NCI-H1436 treated with DMSO at 0.1 percent for 48 hours (cell line): ENCODE measurements around the gene ARNT2.

Experiments used
- DNase-seq: peaks from one replicate; lab custom pipeline; 2025; lab: John Stamatoyannopoulos, UW

ARNT2 gene

GRCh38 chr15:80466543-80466942, 62.4 kb downstream of the ARNT2 start:
- no peak for DNase-seq

GRCh38 chr15:80467311-80467714, 63.1 kb downstream of the ARNT2 start:
- DNase-seq, result no peak

- no peak for DNase-seq
Observed at GRCh38 chr15:80468796-80469195, 64.6 kb downstream of the ARNT2 start.

DNA sequence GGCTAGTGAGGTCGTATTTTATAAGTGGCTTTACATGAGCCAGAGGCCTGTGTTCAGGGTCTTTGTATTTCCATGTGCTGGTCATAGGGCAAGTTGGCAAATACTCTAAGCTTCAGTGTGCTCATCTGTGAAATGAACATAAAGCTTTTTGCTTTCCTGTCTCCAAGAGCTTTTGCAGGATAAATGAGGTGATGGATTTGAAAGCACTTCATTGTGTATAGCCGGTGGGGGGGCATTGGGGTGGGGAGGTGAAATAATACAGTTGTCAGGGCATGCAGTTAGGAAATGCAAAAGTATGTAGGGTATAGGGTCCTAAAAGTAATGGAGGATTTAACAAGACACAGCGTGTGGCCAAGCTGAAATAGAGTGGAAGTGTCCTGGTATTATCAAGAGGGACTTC, 67.7 kb downstream of the ARNT2 start:
- DNase-seq, result no peak

DNA sequence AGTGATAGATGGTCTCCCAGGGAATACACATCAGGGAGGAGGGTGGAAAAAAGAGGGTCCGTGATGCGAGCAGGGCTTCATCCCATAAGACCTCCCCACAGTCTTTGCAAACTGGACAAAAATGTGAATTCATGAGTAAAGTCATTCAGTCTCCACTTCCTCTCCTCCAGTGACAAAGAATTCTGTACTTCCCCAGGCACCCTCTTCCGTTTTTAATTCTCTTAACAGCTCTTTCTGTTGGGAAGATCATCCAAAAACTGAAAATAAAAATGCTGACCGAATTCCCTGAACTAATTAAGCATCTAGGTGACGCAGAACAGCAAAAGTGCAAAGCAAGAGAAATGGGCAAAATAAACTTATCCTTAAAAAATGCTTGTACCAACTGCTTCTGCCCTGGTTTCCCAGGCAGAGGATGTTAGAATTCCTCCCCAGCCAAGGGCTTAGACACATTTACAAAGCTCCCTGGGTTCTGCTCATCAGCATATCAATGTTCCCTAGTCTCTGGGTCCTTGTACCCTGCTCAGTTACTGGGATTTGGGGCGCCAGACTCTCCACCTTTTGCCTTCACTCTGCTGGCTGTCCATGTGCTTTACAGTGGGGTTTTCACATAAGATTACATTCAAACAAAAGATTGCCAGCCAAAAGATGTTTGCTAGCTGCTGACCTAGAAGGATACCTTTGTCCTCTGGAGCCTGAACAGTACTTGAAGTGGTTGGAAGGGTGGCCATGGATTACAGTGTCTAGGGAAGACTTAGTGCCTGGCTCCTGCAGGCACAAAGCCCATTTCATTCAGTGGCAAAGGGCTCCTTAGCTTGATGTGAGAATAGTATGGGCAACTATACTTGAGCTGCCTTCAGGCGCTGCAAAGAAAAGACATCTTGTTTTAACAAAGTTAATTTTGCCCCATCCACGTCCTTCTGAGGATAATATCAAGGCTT, 69.4 kb downstream of the ARNT2 start:
- DNase-seq, result no peak

- no peak for DNase-seq
Observed at GRCh38 chr15:80474224-80475215, 70.3 kb downstream of the ARNT2 start.

DNA sequence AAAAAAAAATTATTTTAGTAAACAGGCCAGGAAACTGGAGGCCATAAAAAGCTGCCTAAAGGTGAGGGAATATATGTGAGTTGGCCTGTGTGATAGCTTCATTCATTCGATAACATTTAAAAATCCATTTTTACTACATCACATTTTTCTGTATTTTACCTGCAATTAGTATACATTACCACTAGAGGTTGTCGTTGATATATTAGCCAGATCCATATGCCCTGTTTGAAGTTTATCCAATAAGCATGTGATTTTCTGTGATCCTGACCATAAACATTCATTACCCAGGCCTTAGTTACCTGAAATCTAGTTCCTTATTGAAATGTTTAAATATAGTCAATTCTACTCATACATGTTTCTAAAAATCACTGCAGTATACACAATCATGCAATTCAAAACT, 71.4 kb downstream of the ARNT2 start:
- DNase-seq, result no peak

- DNase-seq, result no peak
Observed at GRCh38 chr15:80476036-80476435, 71.9 kb downstream of the ARNT2 start.

DNA sequence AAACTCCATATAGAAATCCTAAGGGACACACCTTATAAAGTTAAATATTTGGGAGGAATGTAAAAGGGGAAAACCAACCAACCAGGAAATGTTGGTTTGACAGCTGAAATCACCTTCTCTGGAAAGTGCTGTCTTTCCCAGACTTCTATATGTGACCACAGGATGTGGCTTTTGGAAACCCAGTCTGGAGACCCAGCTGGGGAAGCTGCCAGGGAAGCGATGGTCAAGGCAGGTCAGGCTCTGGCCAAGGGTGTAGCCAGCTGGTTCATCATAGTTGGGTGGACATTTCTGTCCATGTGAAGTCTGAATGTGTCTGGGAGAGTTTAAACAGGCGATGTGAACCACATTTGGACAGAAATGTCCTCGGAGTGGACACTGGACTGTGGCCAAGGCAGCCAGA, 73.9 kb downstream of the ARNT2 start:
- DNase-seq, result no peak

- DNase-seq, result no peak
Observed at GRCh38 chr15:80479191-80479590, 75.0 kb downstream of the ARNT2 start.

DNA sequence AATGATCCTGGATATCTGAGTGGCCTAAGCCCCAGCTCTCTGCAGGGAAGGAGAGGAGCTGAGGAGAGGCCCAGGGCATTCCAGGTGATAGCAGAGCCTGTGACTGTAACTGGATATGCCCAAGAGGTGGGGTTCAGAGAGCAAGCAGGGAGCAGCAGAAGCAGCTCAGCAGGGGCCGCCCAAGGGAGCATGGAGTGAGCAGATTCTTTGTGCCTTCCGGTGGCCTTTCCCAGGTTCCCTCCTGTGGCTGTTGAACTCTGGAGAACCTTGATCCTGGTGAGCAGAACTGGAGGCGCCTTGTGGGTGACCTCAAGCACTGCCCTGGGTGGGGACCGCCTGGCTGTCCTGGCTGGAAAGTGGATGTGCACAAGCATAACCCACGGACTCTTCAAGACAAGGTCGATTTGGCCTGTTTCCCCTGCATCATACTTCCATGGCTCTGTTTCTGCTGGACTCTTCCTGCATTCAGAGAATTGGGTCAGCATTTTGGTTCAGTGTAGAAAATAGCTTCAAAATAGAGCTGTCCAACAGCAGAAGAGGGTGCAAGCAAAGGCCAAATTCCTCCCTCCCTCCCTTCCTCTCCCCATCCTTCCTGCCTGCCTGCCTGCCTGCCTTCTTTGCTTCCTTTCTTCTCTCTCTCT, 76.1 kb downstream of the ARNT2 start:
- no peak for DNase-seq

DNA sequence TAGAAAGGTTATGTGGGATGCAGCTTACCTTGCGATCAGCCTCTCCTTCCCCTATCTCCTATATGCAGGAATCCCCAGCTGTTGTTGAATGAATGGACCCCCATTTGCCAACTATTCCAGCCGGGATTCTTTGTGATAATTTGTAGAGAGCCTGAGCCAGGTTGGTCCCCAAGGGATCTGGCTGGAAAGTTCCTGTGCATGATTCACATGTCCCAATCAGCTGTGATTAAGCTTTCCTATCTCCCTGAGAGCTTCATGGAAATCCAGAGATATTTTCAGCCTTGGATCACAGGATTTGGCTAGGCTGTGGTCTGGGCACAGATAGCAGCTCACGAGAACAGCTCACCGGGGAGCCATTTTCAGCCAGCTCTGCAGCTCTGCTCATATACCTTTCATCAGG, 76.7 kb downstream of the ARNT2 start:
- no peak for DNase-seq

DNA sequence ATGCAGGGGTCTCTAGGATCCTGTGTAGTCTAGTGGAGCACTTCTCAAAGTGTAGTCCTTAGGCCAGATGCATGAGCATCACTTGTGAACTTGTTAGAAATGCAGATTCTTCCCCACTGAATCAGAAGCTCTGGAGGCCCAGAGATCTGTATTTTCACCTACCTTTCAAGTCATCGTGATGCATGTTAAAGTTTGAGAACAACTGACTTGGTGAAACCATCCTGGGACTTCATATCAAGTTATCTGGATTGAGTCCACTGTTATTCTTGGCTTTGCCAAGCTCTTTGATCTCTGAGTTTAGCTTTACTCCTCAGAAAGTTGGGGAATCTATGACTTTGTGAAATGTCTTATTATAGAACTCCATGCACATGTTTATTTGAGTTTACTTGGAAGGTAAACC, 78.5 kb downstream of the ARNT2 start:
- no peak for DNase-seq

DNA sequence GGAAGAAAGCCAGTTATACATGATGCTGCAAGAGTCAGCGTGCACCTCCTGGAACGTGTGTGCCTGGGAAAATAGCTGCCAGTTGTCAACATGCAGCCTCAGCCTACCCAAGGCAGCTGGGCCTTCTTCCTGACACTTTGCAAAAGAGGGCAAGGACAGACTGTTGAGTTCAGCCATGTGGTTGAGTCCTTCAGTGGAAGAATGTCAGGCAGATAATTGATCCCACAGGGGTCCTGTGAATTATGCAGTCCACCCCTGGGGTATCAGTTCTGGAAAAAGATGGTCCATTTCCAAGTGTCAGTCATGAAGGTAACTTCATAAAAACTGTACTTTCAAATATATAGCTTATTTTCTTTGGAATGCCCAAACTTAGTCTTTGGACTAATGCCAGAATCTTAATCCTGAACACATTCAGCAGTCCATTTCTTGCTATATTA, 79.6 kb downstream of the ARNT2 start:
- DNase-seq, result no peak

DNA sequence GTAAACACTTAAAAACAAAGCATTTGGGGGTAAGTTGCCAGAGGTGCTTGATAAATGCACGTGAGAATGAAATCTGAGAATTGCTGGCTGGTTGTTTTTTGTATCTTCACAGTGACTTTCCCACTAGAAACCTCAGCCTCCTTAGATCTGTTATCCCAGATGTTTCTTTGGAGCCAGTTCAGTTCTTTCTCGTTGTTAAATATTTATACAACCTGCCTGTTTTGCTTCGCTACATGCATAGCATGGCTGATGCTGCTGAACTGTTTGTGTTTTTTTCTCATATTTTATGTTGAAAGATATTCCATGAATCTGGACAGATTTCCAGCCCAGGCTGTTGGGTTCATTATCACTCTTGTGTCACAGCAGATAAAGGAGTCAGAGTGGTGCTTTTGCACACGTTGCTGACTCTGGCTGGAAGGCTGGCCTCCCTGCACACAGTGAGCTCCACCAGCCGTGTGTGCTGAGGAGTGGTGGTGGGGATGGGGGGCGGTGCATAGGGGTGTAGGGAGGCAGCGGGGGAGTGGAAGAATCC, 80.2 kb downstream of the ARNT2 start:
- DNase-seq, result no peak

GRCh38 chr15:80485370-80486164, 81.4 kb downstream of the ARNT2 start:
- no peak for DNase-seq

DNA sequence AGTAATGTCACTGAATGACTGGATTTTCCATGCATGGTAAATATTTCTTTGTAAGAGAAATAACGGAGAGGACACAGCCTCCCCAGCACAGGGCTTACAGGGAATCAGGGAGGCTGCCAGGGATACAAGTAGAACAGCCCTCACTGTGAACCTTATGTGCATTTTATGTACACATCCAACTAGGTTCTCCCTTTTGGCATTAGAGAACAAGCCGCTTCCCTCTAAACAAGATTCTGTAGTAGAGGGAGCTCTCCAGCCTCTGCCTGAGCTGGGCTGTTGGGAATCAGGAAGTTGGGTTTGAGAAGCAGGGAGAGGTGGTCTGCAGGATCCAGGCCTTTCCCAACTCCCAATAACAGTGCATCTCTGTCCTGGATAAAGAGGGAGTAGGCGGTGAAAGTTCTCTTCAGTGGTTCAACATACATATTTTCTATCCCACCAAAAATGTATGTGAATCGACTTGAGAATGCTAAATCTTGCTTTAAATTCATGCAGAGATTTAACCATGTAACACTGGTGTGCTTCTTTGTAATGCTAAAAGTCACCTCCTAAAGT, 83.7 kb downstream of the ARNT2 start:
- DNase-seq, result no peak

DNA sequence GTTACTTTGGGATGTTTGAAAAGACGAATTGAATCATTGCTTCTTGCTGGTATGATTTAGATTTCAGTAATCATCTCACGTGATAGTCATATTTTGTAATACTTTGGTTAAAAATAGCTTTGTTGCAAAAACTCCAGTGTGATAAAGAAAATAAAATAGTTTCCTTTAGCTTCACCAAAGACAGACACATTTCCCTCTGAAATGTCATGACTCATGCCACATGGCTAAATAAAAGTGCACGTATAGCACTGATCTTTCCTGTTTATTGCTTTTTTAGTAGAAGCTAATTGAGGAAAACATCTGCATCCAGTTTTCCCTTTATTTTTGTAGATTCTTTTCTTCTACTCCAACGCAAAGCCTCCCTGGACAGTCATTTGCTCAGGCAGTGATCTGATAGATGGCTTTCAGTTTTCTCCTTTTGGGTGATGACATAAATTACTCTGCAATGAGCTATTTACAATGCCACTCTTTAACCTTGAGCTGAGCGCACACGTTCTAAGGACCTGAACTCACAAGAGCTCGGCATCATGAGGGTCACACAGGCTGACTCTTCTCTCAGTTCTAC, 84.9 kb downstream of the ARNT2 start:
- DNase-seq, result no peak

DNA sequence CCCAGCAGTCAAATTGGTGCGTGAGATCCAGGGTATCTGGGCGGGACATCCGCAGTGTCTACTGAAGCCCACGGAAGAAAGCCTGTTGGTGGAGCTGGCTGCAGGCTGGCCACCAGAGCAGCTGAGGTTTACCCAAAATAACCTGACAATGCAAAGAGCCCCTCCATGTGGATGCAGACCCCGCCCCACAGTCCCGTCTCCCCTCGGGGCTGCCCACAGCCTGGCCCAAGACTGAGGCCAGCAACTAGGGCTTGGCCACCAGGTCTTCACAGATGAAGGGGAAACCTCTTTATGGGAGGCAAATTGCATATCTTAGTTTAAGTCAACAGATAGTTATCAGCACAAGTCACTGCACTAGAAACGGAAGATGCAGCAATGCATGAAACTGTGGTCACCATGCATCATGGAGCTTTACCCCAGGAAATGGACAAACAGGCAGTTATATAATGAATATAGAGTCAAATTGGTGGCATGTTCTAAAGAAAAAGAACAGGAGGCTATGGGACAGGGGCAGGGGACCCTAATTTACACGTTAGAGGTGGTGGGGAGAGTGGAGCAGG, 86.3 kb downstream of the ARNT2 start:
- no peak for DNase-seq
